ENCODE measurements around the gene CAPN14. TPM values are rescaled to one million over a fixed set of nuclear protein-coding genes. Genes with fewer than 3 reads are reported as not detected.

Gene CAPN14
- total and polyA plus RNA-seq, 2 of the 4 experiments (the other 2 are of a cell fraction): under 0.01 to 0.09 TPM

DNA sequence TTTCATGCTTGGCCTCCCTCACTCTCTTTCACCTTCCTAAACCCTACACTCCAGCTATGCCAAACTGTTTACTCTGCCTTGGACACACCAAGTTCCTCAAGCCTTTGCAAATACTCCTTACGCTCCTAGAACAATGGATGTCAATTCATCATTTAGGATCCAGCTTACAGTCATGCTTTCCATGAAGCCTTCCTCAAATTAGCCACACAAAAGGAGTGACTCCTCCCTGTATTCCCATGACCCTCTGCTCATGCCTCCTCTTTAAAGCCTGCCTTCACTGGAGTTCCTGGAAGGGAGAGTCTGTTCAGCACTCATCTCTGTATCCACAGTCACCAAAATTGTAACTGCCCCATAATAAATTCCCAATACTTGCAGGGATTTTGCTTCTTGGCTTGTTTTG lies 15.9 kb upstream of the CAPN14 start:
- no peak overlapping the region for H4K8ac ChIP-seq (ENCODE audit: low read depth in 2 of 2, low read length in 2 of 2)
- H3K27me3 ChIP-seq (ENCODE audit: control insufficient read depth, insufficient read depth, low read length): peaks cover 6% of the 10 kb centered on the region; the same call in 1 of the 2 replicates
- in situ Hi-C loops (cut with MboI; ENCODE audit: low sequenced_read_pairs) (loop anchor here (5.0 kb wide), 1 partner anchor 104 kb away; no protein-coding TSS in a partner anchor), intact Hi-C loops (cut with micrococcal nuclease) (loop anchor here (5.0 kb wide), 1 partner anchor 289 kb away; no protein-coding TSS in a partner anchor), dilution Hi-C loops (cut with HindIII; ENCODE audit: low sequenced_read_pairs, unreplicated experiment) (no loop called here)
- DNase-seq (no peak), ATAC-seq (ENCODE audit: low read depth) (no peak)
- no peak overlapping the region for H2BK20ac ChIP-seq (ENCODE audit: low read depth, low read length)
- TF ChIP-seq MXI1 (IDR thresholded peaks at IDR 0.05; ENCODE audit: borderline replicate concordance, low read depth, low read length): no peak
- TF ChIP-seq MAZ (IDR thresholded peaks at IDR 0.05; ENCODE audit: borderline replicate concordance, low read depth, low read length): no peak
- TF ChIP-seq RCOR1 (IDR thresholded peaks at IDR 0.05; ENCODE audit: insufficient replicate concordance, low read length): no peak
- TF ChIP-seq MAFK (IDR thresholded peaks at IDR 0.05; ENCODE audit: low read depth, low read length): no peak
- no peak for TF ChIP-seq RAD21 (IDR thresholded peaks at IDR 0.05; ENCODE audit: low read length)
- no peak for TF ChIP-seq CEBPB (IDR thresholded peaks at IDR 0.05; ENCODE audit: low read depth, low read length)
- no peak for TF ChIP-seq NFE2L2 (IDR thresholded peaks at IDR 0.05; ENCODE audit: low read depth, low read length)
- no peak for TF ChIP-seq POLR2A (IDR thresholded peaks at IDR 0.05; ENCODE audit: low read depth, low read length)
- no peak for TF ChIP-seq FOS (IDR thresholded peaks at IDR 0.05; ENCODE audit: low read depth, low read length)
- no peak for TF ChIP-seq SMC3 (IDR thresholded peaks at IDR 0.05; ENCODE audit: low read depth, low read length)
- TF ChIP-seq, protein P1, sequence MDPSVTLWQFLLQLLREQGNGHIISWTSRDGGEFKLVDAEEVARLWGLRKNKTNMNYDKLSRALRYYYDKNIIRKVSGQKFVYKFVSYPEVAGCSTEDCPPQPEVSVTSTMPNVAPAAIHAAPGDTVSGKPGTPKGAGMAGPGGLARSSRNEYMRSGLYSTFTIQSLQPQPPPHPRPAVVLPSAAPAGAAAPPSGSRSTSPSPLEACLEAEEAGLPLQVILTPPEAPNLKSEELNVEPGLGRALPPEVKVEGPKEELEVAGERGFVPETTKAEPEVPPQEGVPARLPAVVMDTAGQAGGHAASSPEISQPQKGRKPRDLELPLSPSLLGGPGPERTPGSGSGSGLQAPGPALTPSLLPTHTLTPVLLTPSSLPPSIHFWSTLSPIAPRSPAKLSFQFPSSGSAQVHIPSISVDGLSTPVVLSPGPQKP (IDR thresholded peaks at IDR 0.05; ENCODE audit: borderline replicate concordance, low read depth, low read length): no peak
- TF ChIP-seq CHD1 (IDR thresholded peaks at IDR 0.05; ENCODE audit: low read depth, low read length): no peak
- TF ChIP-seq, protein P2, sequence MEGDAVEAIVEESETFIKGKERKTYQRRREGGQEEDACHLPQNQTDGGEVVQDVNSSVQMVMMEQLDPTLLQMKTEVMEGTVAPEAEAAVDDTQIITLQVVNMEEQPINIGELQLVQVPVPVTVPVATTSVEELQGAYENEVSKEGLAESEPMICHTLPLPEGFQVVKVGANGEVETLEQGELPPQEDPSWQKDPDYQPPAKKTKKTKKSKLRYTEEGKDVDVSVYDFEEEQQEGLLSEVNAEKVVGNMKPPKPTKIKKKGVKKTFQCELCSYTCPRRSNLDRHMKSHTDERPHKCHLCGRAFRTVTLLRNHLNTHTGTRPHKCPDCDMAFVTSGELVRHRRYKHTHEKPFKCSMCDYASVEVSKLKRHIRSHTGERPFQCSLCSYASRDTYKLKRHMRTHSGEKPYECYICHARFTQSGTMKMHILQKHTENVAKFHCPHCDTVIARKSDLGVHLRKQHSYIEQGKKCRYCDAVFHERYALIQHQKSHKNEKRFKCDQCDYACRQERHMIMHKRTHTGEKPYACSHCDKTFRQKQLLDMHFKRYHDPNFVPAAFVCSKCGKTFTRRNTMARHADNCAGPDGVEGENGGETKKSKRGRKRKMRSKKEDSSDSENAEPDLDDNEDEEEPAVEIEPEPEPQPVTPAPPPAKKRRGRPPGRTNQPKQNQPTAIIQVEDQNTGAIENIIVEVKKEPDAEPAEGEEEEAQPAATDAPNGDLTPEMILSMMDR (conservative IDR thresholded peaks at IDR 0.05; ENCODE audit: low read depth, low read length): no peak
- no peak for TF ChIP-seq BHLHE40 (IDR thresholded peaks at IDR 0.05; ENCODE audit: low read depth, low read length)
- TF ChIP-seq, protein P3, sequence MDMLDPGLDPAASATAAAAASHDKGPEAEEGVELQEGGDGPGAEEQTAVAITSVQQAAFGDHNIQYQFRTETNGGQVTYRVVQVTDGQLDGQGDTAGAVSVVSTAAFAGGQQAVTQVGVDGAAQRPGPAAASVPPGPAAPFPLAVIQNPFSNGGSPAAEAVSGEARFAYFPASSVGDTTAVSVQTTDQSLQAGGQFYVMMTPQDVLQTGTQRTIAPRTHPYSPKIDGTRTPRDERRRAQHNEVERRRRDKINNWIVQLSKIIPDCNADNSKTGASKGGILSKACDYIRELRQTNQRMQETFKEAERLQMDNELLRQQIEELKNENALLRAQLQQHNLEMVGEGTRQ (IDR thresholded peaks at IDR 0.05; ENCODE audit: low read depth, low read length): no peak
- no peak for TF ChIP-seq RFX5 (IDR thresholded peaks at IDR 0.05; ENCODE audit: low read depth, low read length)
- no peak overlapping the region for H3K23ac ChIP-seq (ENCODE audit: low read depth, low read length)
- peaks cover 12 to 26% of the 10 kb centered on the region in 2 experiments for H3K79me1 ChIP-seq (ENCODE audit: low read depth in 1 of 2, low read length in 2 of 2)
- no peak overlapping the region for H2AK9ac ChIP-seq (replicated peaks; ENCODE audit: low read depth, low read length, poor library complexity)
- H3K9ac ChIP-seq (ENCODE audit: low read depth, low read length): no peak overlapping the region
- H2AFZ ChIP-seq (replicated peaks; ENCODE audit: low read length, poor library complexity): peak overlapping the region; percentile 67
- no peak overlapping the region for H2BK15ac ChIP-seq (ENCODE audit: low read depth, low read length)
- H3K36me3 ChIP-seq (ENCODE audit: control insufficient read depth, insufficient read depth, low read length): no peaks in the 10 kb centered on the region
- H3K27ac ChIP-seq (ENCODE audit: insufficient read depth, low read length): no peak overlapping the region
- H4K91ac ChIP-seq (ENCODE audit: insufficient read depth, low read depth, low read length): no peak overlapping the region
- CTCF ChIA-PET: interaction anchor here (0.5 to 1.8 kb wide), 9 partner anchors 13 to 509 kb away, joined by 3 to 7 read pairs (median 3); no protein-coding TSS in a partner anchor
- no peak overlapping the region for H2AK5ac ChIP-seq (ENCODE audit: low read depth, low read length)
- no peak overlapping the region for H3K14ac ChIP-seq (replicated peaks; ENCODE audit: low read depth, low read length)
- no peak overlapping the region for H3K4me3 ChIP-seq (ENCODE audit: insufficient read depth, low read depth, low read length)
- H4K20me1 ChIP-seq (ENCODE audit: insufficient read depth, low read length): peaks cover 15% of the 10 kb centered on the region
- H3K4me2 ChIP-seq (ENCODE audit: low read depth, low read length): no peak overlapping the region
- no peak overlapping the region for H3K4ac ChIP-seq (ENCODE audit: low read depth, low read length)
- no peak overlapping the region for H2BK5ac ChIP-seq (ENCODE audit: low read depth, low read length, poor library complexity, severe bottlenecking)
- peaks cover 18% of the 10 kb centered on the region; the same call in 1 of the 2 replicates for H3K9me1 ChIP-seq (ENCODE audit: insufficient read depth, low read length)
- no peak overlapping the region for H2BK120ac ChIP-seq (ENCODE audit: low read depth, low read length)
- H3K9me3 ChIP-seq (ENCODE audit: control insufficient read depth, insufficient read depth, low read length): no peaks in the 10 kb centered on the region
- BruUV-seq (replicated peaks): no TSS peak
- H3K4me1 ChIP-seq (ENCODE audit: control insufficient read depth, insufficient read depth, low read length): peaks cover 8% of the 10 kb centered on the region; the same call in 1 of the 2 replicates
- 100% methylated on average over 1 of the region's 1 CpG; no CpG with 5 or more reads in 1 of the 2 experiments for WGBS, 2 experiments (ENCODE audit: extremely low coverage in 2 of 2, insufficient read length in 1 of 2)
- no peak overlapping the region for H3K56ac ChIP-seq (ENCODE audit: extremely low read depth, insufficient read depth, low read length)
- no peak overlapping the region for H3K18ac ChIP-seq (ENCODE audit: low read depth, low read length)
- H4K5ac ChIP-seq (ENCODE audit: low read depth, low read length): no peak overlapping the region
- POLR2A ChIA-PET (ENCODE audit: unreplicated experiment): no interaction called here
